Natural killer cell (primary cell): ENCODE data around the gene OR7D2. TPM values are rescaled to one million over a fixed set of nuclear protein-coding genes. Genes with fewer than 3 reads are reported as not detected.

ENCODE experiments used
- ATAC-seq, 3 donors: fragments of 150-1000 bp in 2 of 3; fragments of 200-7000 bp in 1 of 3; cut with Tn5 transposase; 1 replicate in 1 of 3; 2 replicates in 2 of 3; pipeline ENCODE4 v1.10.0; 2021; ENCODE audit warnings: mild to moderate bottlenecking in 2 of 3, moderate library complexity in 2 of 3
- DNase-seq, 2 donors: peaks; one replicate each; pipeline versions ENCODE4 v3.0.0 to v3.0.0-alpha.2; 2013 to 2021; ENCODE audit warnings: mixed read lengths in 1 of 2
- H3K27ac ChIP-seq: one replicate; pipeline ENCODE4 v1.5.1; 2013; ENCODE audit warnings: mild to moderate bottlenecking, low read length
- H3K27me3 ChIP-seq: one replicate; pipeline ENCODE4 v1.6.1; 2013; ENCODE audit warnings: low read length; ENCODE audit not compliant: control insufficient read depth, insufficient read depth
- H3K36me3 ChIP-seq: one replicate; pipeline ENCODE4 v1.6.1; 2013; ENCODE audit warnings: low read length; ENCODE audit not compliant: control insufficient read depth, insufficient read depth
- H3K4me1 ChIP-seq: one replicate; pipeline ENCODE4 v1.6.1; 2013; ENCODE audit warnings: low read length; ENCODE audit not compliant: control insufficient read depth, insufficient read depth
- H3K4me3 ChIP-seq: one replicate; pipeline ENCODE4 v1.5.1; 2013; ENCODE audit warnings: low read length
- H3K9me3 ChIP-seq: one replicate; pipeline ENCODE4 v1.6.1; 2013; ENCODE audit warnings: low read length; ENCODE audit not compliant: control insufficient read depth, insufficient read depth
- H3K27ac Mint-ChIP-seq, 2 donors: one replicate each; pipeline ENCODE4 v1.8.0; 2022; ENCODE audit warnings: mild to moderate bottlenecking in 2 of 2, mixed read lengths in 2 of 2, moderate library complexity in 1 of 2
- H3K27me3 Mint-ChIP-seq, 2 donors: one replicate each; pipeline ENCODE4 v1.8.0; 2022; ENCODE audit warnings: low read depth in 2 of 2, mixed read lengths in 2 of 2
- H3K36me3 Mint-ChIP-seq: one replicate; pipeline ENCODE4 v1.8.0; 2022; ENCODE audit warnings: mixed read lengths
- H3K4me1 Mint-ChIP-seq, 2 donors: one replicate each; pipeline ENCODE4 v1.8.0; 2022; ENCODE audit warnings: mixed read lengths in 2 of 2
- H3K4me3 Mint-ChIP-seq: one replicate; pipeline ENCODE4 v1.8.0; 2022; ENCODE audit warnings: mild to moderate bottlenecking, moderate library complexity, mixed read lengths
- H3K9me3 Mint-ChIP-seq, 2 donors: one replicate each; pipeline ENCODE4 v1.8.0; 2022; ENCODE audit warnings: mixed read lengths in 2 of 2
- CTCF ChIP-seq: fragments of 200-600 bp; IDR thresholded peaks from one replicate; pipeline ENCODE4 v1.8.0; 2022; ENCODE audit warnings: antibody characterized with exemption
- WGBS: methylation state at CpG from one replicate; pipeline ENCODE4 v1.1.7; 2013; ENCODE audit warnings: missing lambda C conversion rate; ENCODE audit not compliant: insufficient coverage; 5-methylcytosine and 5-hydroxymethylcytosine counted together
- intact Hi-C: fragments of 100-400 bp; cut with micrococcal nuclease; formaldehyde crosslinking; loops from one replicate; pipeline ENCODE4 v1.14.2; 2022
- total RNA-seq, 4 donors: library from RNA; stranded (reverse); fragments of 120-200 nt in 1 of 4; gene quantifications; one replicate each; pipeline versions ENCODE4 v1.2.3 to v1.2.4, GENCODE V29; 2013 to 2022

Gene OR7D2
- total RNA-seq, 3 donors from 2014 or later (not counting 1 experiment from before 2014, with no cell fraction given): not detected

DNA sequence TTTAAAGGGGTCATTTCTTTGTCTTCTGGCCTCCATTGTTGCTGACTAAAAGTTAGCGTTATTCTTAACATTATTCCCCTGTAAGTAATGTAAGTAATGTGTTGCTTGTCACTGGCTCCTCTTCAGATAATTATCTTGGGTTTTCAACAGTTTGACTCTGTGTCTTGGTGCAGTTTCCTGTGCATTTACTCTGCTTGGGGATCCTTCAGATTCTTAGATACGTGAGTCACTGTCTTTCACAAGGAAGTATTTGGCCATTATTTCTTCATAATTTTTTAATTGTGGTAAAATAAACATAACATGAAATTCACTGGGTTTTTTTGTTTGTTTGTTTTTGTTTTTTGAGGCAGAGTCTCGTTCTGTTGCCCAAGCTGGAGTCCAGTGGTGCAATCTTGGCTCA lies 13.5 kb upstream of the OR7D2 start:
- H3K9me3 ChIP-seq: peaks cover 4% of the 10 kb centered on the region
- H3K4me3 ChIP-seq: no peak overlapping the region
- no peaks in the 10 kb centered on the region for H3K27me3 Mint-ChIP-seq
- ATAC-seq (no peak), DNase-seq (no peak)
- no peaks in the 10 kb centered on the region for H3K4me1 ChIP-seq
- peaks cover 34% of the 10 kb centered on the region for H3K36me3 Mint-ChIP-seq
- no peak for TF ChIP-seq CTCF
- no peaks in the 10 kb centered on the region for H3K27me3 ChIP-seq
- WGBS: 94% methylated on average over 3 of the region's 3 CpGs
- intact Hi-C loops: no loop called here
- H3K4me1 Mint-ChIP-seq: no peaks in the 10 kb centered on the region
- H3K9me3 Mint-ChIP-seq: no peaks in the 10 kb centered on the region
- peaks cover 35% of the 10 kb centered on the region for H3K36me3 ChIP-seq
- no peak overlapping the region for H3K27ac Mint-ChIP-seq
- no peak overlapping the region for H3K27ac ChIP-seq
- H3K4me3 Mint-ChIP-seq: no peak overlapping the region

- Histone ChIP-seq H3K4me3 (no peak overlapping the region), H3K4me1 (no peaks in the 10 kb centered on the region), H3K27me3 (no peaks in the 10 kb centered on the region), H3K36me3 (peaks cover 19% of the 10 kb centered on the region), H3K9me3 (no peaks in the 10 kb centered on the region), H3K27ac (no peak overlapping the region)
- Mint-ChIP-seq H3K4me1 (no peaks in the 10 kb centered on the region), H3K36me3 (peaks cover 21% of the 10 kb centered on the region), H3K27ac (peak overlapping the region in 1 of 2 donors; percentile 42), H3K27me3 (no peaks in the 10 kb centered on the region), H3K9me3 (no peaks in the 10 kb centered on the region), H3K4me3 (no peak overlapping the region)
- no peak for TF ChIP-seq CTCF
- ATAC-seq: no peak
- intact Hi-C loops: no loop called here
- 87% methylated on average over 3 of the region's 4 CpGs for whole genome bisulfite sequencing
- DNase-seq: no peak
Observed at GRCh38 chr19:9166846-9167245, 11.9 kb upstream of the OR7D2 start.

DNA sequence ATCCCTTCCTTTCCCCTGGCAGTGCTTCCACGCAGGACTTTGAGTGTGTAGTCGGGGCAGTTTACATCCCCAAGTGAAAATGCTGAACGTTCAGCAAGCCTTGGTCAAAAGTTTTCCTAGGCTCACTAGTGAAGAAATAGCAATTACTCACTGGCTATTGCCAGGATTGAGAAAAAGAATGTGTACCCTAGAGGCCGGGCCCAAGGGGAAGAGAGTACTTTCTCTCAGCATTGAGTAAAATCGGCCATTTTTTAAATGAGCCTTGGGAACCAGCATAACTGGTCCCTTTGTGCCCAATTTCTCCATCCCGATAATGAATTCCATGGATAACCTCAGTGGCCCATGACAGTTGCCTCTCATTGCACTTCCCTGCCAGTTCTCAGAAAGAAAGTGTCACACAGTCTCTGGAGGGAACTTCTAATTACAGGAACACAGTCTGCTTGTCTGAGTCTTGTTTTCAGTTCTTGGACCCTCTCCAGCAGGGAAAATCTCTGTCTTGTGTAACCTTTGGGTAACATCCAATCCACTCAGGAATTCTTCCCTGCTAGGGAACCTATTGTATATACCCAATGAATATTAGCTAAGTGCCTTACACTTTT lies 7.3 kb upstream of the OR7D2 start:
- Histone ChIP-seq H3K9me3 (no peaks in the 10 kb centered on the region), H3K4me1 (no peaks in the 10 kb centered on the region), H3K27me3 (no peaks in the 10 kb centered on the region), H3K4me3 (no peak overlapping the region), H3K36me3 (peaks cover 1% of the 10 kb centered on the region), H3K27ac (no peak overlapping the region)
- DNase-seq: no peak
- ATAC-seq: no peak
- intact Hi-C loops: no loop called here
- WGBS: 93% methylated on average over 6 of the region's 6 CpGs
- no peak for TF ChIP-seq CTCF
- no peaks in the 10 kb centered on the region for H3K27me3 Mint-ChIP-seq
- no peak overlapping the region for H3K4me3 Mint-ChIP-seq
- peaks cover 8% of the 10 kb centered on the region for H3K36me3 Mint-ChIP-seq
- no peaks in the 10 kb centered on the region for H3K9me3 Mint-ChIP-seq
- H3K27ac Mint-ChIP-seq: no peak overlapping the region
- H3K4me1 Mint-ChIP-seq: no peaks in the 10 kb centered on the region

DNA sequence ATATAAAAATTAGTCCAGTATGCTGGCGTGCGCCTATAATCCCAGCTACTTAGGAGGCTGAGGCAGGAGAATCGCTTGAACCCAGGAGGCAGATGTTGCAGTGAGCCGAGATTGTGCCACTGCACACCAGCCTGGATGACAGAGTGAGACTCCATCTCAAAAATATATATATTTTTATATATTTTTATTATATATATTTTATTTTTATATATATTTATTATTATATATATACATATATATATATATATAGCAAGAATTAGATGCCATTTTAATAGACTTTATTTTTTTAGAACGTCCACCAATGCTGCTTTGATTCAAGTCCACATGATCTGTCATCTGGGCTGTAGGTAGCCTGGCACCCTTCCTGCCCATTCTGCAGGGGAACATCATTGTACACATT lies 3.5 kb upstream of the OR7D2 start:
- H3K36me3 ChIP-seq: no peaks in the 10 kb centered on the region
- H3K36me3 Mint-ChIP-seq: no peaks in the 10 kb centered on the region
- H3K4me3 ChIP-seq: no peak overlapping the region
- intact Hi-C loops: no loop called here
- DNase-seq (no peak), ATAC-seq (no peak)
- H3K9me3 Mint-ChIP-seq: no peaks in the 10 kb centered on the region
- H3K4me1 Mint-ChIP-seq: no peaks in the 10 kb centered on the region
- H3K27me3 Mint-ChIP-seq: no peaks in the 10 kb centered on the region
- H3K27ac Mint-ChIP-seq: no peak overlapping the region
- no peak for TF ChIP-seq CTCF
- H3K4me1 ChIP-seq: no peaks in the 10 kb centered on the region
- WGBS: 95% methylated on average over 4 of the region's 5 CpGs
- no peaks in the 10 kb centered on the region for H3K27me3 ChIP-seq
- no peak overlapping the region for H3K27ac ChIP-seq
- no peak overlapping the region for H3K4me3 Mint-ChIP-seq
- H3K9me3 ChIP-seq: no peaks in the 10 kb centered on the region
